Effector CD8-positive, alpha-beta T cell (primary cell): Measurements from ENCODE around the gene TGFB2.

ENCODE experiments used
- DNase-seq: peaks from one replicate; lab custom pipeline; 2025; lab: John Stamatoyannopoulos, UW

Gene TGFB2

GRCh38 chr1:218388591-218388990 is 43.5 kb downstream of the TGFB2 start:
- no peak for DNase-seq

- no peak for DNase-seq
These were observed 45.5 kb downstream of the TGFB2 start for GRCh38 chr1:218390618-218391017.

- no peak for DNase-seq
These were observed 47.6 kb downstream of the TGFB2 start for GRCh38 chr1:218392780-218393179.

- no peak for DNase-seq
These were observed 49.3 kb downstream of the TGFB2 start for GRCh38 chr1:218394416-218394815.

- DNase-seq: no peak
These were observed 49.9 kb downstream of the TGFB2 start for GRCh38 chr1:218394989-218395388.

- no peak for DNase-seq
These were observed 50.8 kb downstream of the TGFB2 start for GRCh38 chr1:218395916-218396315.

GRCh38 chr1:218397752-218398339 is 52.7 kb downstream of the TGFB2 start:
- DNase-seq: no peak

- no peak for DNase-seq
These were observed 55.5 kb downstream of the TGFB2 start for GRCh38 chr1:218400624-218401023.

GRCh38 chr1:218401441-218401997 is 56.4 kb downstream of the TGFB2 start:
- no peak for DNase-seq

- no peak for DNase-seq
These were observed 57.1 kb downstream of the TGFB2 start for GRCh38 chr1:218401998-218402785.

GRCh38 chr1:218402786-218403120 is 57.6 kb downstream of the TGFB2 start:
- no peak for DNase-seq

GRCh38 chr1:218403300-218403699 is 58.2 kb downstream of the TGFB2 start:
- DNase-seq: no peak

GRCh38 chr1:218407630-218408029 is 62.5 kb downstream of the TGFB2 start:
- DNase-seq: no peak

- DNase-seq: no peak
These were observed 63.0 kb downstream of the TGFB2 start for GRCh38 chr1:218408135-218408534.

GRCh38 chr1:218408942-218409341 is 63.8 kb downstream of the TGFB2 start:
- DNase-seq: no peak

GRCh38 chr1:218409946-218410510 is 64.9 kb downstream of the TGFB2 start:
- DNase-seq: no peak

GRCh38 chr1:218411101-218411500 is 66.0 kb downstream of the TGFB2 start:
- DNase-seq: no peak

- no peak for DNase-seq
These were observed 67.0 kb downstream of the TGFB2 start for GRCh38 chr1:218412171-218412570.

GRCh38 chr1:218413179-218413578 is 68.0 kb downstream of the TGFB2 start:
- no peak for DNase-seq

GRCh38 chr1:218414060-218414728 is 69.1 kb downstream of the TGFB2 start:
- DNase-seq: no peak

- no peak for DNase-seq
These were observed 70.6 kb downstream of the TGFB2 start for GRCh38 chr1:218415726-218416125.

- DNase-seq: no peak
These were observed 76.4 kb downstream of the TGFB2 start for GRCh38 chr1:218421531-218421930.

GRCh38 chr1:218424502-218424901 is 79.4 kb downstream of the TGFB2 start:
- DNase-seq: no peak
